HG03378 (cell line): ENCODE data around the gene STK32C.
A peak's percentile ranks its signal among the peaks of the same experiment; 100 is the strongest.
"Not testable (repeated sequence)": the region's sequence is repeated elsewhere in the genome, so short reads cannot be mapped to it uniquely, and the experiment has no call there.

Experiments
- ATAC-seq: cut with Tn5 transposase; IDR thresholded peaks from one replicate; pipeline ENCODE4 v1.9.1; 2021; ENCODE audit warnings: mild to moderate bottlenecking, moderate library complexity; ENCODE audit not compliant: unreplicated experiment

STK32C gene

DNA sequence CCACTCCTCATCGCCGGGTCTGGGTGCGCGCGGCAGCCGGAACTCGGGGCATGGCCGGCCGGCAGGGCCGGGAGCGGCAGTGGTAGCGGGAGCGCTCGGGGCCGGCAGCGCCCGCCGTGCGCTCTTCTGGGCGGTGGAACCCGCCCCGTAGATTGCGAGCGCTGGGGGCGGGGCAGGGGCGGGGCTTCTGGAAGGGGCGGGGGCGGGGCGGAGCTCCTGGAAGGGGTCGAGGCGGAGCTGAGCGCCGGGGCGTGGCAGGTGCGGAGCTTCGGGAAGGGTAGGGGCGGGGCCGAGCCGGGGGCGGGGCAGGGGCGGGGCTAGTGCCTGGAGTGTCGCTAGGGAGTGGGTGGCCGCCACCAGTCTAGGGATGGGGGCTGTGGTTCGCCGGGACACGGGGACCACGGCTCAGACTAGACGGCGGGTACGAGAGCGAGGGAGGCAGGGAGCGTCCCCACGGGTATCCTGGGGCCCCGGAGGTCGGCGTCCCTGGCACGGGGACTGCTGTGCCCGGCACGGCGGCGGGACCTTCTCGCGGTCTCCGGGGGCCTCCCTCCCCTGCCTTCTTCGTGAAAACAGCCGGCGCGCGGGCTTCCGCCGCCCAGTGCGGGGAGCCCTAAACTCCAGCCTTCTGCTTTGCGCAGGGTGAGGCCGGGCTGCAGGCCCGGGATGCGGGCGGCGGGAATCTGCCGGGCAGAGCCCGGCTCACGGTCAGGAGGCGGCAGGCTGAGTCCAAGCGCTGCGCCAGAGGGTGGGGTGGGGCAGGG is at the start of gene STK32C:
Gene STK32C (minus strand): TSS at position 128 of the 764 bp plus-strand sequence. CDS start 117 bp downstream, at position 11.
- peak; percentile 53 for ATAC-seq

DNA sequence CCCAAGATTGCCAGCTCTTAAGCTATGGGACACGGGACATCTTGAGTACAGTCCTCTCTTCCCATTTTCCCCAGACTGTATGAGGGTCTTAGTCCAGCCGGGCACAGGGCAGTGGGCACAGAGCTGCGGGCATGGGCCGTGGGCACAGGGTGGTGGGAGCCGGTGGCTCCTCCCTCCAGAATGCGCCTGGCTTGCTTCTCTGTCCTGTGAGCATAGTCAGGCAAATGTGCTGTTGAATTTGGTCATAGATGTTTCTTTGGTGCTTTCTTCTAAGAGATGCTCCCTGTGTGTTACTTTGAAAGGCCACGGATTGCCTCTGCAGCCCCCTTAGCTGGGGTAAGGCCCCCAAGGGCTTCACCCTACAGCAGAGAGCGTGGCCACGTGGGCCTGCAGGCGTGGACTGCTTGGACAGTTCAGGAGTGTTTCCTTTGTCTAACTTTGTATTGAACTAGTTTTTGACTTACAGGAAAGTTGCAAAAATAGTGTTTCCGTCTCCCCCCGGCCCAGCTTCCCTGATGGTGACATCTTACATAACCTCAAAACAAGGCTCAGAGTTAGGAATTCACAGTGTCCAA is 49.0 kb upstream of the STK32C start:
- no peak for ATAC-seq

DNA sequence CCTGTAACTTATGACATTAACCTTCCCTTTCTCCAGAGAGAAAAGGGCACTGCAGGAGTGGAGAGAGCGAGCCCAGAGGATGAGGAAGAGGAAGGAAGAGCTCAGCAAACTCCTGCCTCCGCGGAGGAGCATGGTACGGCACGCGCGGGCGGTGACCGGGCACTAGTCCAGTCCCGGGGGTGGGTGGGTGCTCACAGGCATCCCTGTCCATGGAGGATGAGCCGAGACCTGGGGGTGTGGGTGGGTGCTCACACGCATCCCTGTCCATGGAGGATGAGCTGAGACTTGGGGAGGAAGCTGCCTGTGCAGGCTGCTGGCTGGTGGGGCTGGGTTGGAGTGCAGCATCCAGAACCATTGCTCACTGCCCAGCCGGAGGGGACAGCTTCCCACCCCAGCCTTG is 48.0 kb upstream of the STK32C start:
- ATAC-seq, result no peak

DNA sequence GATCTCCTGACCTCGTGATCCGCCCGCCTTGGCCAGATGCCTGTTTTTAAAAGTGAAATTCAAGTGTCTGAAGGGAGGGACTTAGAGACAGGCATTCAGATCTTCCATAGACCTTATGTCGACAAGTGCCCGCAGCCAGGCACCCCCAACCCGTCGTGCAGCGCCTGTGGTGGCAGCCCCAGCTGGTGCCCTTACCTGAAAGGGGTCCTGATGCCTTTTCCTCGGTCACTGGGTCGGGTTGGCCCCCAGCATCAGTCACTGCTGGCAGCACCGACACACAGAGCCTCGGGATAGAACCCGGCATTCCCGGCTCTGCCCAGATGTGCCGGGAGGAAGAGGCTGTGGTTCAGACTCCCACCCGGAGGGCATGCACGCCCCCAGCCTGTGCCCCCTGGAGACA is 47.5 kb upstream of the STK32C start:
- ATAC-seq, result no peak

DNA sequence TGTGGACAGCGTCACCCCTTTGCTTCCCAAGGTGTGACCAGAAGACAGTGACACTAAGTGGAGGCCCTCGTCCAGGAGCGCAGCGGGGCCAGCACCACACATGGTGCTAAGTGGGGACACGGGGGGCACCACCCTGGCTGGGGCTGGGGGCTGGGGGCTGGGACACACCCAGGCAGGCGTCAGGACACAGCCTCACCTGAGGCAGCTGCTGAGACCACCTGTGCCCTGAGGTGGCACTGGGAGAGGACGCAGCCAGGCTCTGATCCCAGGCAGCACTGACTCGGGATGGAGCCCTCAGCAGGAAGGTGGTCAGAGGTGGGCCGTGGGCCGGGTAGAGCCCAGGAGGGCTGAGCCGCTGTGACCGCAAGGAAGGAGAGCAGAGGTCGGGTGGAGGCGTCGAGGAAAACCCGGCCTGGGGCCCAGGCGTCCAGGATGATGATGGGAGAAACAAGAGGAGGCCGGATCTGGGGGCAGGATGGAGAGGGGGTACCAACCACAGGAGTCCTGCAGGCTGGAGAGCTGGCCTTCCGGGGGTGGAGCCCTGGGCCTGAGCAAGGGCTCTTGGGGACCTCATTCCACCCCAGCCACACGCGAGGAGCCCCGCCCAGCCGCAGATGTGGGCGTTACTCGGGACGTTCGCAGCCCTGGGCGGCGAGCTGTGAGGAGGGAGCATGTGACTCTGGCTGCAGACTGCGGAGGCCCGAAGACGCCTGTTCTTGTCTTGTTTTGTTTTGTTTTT is 46.8 kb upstream of the STK32C start:
- no peak for ATAC-seq

DNA sequence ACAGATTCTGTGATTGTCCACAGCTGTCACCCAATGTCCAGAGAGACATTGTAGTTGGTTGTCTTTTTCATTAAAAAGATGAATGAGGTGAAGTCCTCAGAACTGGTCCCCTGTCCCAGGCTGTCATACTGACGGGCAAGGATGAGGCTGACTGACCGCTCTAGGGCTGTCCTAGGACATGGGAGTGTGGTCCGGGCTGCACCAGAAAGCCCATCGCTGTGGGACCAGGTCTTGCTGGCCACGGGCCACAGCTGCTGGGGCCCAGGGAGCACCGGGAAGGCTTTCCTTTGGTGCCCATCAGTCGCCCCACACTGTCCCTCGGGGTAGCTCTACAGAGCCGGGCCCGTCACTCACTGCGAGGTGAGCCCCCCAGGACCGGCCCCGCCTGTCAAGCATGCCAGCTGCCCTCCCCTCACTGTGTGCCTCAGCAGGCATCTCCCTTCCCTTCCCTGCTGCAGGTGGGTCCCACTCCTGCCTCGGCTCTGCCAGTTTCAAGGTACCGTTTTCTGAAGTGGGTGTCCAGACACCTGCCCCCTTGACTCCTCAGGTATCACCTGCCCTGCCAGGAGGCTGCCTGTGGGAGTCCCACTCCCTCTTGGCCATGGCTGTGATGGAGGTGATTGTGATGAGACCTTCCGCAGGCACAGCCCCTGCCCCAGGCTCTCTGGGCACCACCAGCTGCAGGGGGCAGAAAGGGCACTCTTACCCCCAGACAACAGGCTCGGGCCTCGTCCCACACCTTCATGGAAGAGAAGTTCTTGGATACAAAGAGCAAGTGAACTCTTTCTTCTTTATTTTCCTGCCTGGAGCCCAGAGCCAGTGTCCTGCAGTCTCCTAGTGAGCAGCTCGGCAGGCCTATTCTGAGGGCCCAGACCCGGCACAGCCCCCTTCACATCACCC is 46.0 kb upstream of the STK32C start:
- no peak for ATAC-seq

DNA sequence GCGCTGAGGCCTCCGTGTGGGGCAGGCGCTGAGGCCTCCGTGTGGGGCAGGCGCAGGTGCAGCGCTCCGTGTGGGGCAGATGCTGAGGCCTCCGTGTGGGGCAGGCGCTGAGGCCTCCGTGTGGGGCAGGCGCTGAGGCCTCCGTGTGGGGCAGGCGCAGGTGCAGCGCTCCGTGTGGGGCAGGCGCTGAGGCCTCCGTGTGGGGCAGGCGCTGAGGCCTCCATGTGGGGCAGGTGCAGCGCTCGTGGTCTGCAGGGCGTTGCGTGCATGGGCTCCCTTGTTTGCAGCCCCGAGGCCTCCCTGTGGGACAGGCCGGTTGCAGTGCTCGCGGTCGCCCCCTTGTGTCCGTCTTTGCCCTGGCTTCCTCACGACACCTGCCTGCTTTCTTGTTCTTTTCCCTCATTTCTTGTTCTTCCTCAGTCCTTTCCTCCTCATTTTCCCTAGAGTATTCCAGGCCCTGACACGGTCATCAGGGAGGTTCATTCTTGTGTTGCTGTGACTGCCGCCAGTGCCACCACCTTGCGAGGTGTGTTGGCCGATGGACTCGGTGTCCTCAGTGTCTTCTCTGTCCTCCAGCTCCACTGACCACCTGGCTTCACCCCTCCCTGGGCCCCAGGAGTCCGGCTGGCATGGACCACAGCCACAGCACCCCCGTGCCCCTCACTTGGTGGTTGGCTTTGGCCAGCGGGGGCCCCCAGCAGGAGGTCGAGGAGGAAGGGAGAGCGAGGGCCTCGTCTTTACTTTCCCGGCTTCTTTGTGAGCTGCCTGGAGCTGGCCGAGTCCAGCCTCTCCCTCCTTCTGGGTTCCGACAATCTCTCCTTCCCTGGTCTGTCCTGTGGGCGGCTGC is 44.9 kb upstream of the STK32C start:
- ATAC-seq, result not testable (repeated sequence)

DNA sequence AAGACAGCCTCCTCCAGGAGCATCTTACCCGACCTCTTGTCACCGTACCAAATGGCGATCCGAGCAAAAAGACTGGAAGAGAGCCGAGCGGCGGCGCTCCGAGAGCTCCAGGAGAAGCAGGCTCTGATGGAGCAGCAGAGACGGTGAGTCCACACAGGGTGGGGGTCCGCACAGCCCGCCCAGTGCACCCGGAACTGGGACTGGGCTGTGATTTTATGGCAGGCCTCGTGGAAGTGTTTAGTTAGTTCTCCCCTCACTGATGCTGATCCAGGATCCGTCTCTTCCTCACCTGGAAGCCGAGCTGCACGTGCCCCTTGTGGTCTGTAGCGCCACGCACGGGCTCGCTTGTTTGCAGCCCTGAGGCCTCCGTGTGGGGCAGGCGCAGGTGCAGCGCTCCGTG is 43.9 kb upstream of the STK32C start:
- ATAC-seq, result no peak

DNA sequence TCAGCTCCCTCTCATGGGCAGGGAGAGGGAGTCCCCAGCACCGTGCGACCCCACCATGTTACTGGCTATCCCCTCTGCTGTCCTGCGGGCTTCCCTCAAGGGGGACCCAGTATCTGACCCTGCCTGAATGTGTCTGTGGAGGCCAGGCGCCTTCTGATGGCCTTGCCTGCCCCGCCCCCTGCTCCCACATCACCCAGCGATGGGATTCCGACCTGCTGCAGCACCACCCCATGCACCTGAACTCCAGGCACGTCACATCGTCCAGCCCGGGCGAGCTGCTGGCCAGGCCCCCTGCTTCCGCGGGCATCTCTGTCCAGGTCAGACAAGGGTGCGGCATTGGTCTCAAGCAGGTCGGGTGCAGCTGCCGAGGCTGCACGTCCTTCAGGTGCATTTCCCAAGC is 43.2 kb upstream of the STK32C start:
- ATAC-seq, result no peak

DNA sequence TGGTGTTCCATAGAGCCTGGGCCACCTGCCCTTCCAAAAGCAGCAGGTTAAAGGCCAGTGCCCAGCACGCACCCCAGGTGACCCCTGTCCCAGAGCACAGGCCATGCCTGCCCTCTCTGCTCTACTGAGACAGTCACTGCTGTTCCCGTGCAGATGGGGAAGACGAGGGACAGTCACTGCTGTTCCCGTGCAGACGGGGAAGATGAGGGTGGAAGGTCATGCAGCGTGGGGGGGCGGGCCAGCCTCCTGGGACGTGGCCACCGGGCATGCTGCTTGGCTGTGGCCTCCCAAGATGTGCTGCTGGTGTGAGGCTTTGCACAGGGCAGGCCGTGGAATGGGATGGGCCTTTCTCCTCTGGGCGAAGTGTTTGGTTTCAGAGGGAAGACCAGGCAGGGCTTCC is 42.6 kb upstream of the STK32C start:
- no peak for ATAC-seq

DNA sequence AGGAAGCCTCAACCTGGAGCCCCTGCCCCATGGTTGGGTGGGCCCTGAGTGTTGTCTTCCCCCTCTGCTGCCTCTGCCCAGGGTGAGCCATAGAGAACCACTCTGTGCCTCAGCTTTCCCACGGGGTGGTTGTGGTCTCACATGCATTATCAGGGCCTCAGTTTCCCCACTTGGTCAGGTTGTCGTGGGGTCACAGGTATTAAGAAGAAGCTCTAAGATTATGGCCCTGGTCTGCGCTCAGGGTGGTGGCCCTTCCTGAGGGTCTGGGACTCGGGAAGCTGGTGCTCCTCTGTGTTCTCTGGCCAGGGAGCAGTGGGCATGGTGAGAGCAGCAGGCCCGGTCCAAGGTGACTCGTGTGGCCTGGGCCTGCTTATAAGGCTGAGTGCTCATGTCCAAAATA is 42.0 kb upstream of the STK32C start:
- ATAC-seq, result no peak

DNA sequence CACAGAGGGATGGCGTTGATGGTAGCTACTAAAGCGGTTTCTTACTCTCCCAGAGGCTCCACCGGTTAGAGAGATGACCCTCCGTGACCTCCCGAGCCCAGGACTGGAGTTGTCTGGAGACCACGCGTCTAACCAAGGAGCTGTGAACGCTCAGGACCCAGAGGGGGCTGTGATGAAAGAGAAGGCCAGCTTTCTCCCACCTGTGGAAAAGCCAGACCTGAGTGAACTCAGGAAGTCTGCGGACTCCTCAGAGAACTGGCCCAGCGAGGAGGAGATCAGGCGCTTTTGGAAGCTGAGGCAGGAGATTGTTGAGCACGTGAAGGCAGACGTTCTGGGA is 40.1 kb upstream of the STK32C start:
- no peak for ATAC-seq

DNA sequence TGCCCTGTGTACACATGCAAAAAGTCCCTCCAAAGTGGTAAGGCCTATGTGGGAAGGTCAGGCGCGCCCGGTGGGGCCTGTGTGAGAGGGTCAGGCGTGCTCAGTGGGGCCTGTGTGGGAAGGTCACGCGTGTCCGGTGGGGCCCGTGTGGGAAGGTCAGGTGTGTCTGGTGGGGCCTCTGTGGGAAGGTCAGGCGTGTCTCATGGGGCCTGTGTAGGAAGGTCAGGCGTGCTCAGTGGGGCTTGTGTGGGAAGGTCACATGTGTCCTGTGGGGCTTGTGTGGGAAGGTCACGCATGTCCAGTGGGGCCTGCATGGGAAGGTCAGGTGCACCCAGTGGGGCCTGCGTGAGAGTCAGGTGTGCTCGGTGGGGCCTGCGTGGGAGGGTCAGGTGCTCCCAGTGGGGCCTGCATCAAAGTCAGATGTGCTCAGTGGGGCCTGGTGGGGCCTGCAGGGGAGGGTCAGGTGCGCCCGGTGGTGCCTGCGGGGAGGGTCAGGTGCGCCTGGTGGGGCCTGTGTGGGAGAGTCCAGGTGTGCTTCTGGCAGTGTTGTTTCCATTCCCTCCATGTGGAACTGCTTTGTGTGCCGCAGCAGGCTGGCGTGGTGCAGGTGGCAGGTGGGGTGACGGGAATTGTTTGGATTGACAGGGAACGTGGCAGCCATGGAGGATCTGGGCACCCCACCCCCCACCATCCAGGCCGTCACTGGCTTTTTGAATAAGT is 39.6 kb upstream of the STK32C start:
- ATAC-seq, result no peak

DNA sequence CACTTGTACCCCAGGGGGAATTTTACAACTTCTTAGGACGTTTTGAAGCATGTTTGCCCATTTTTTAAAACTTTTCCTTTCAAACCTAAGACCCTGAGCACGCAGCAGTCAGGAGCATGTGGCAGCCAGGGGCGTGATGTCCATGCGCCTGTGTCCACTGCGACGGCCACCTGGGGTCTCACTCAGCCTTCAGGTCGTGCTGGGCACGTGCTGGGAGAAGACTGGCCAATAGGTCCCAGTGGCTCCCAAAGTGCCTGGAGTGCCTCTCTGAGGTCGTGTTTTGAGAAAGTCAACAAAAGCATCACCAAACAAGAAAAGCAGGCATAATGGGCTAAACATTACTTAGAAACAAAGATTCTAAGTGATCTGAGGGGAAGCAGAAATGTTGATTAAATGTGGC is 39.1 kb upstream of the STK32C start:
- no peak for ATAC-seq

DNA sequence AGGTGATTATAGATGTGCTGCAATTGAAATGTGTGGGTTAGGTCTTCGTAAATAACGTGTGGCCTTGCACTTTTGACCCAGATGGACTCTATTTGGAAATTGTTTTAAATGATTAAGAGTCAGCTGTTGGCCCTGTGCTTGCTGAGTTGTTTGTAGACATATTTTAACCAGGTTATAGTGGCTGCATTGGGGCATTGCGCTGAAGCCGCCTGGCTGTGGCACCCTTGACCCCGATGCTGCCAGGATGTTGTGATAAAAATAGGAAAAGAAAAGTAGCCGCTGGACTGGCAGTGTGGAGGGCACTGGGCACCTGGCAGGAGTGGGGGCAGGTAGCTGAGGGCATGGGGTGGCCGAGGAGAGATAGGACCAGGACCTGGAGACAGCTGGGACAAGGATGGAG is 37.6 kb upstream of the STK32C start:
- no peak for ATAC-seq

DNA sequence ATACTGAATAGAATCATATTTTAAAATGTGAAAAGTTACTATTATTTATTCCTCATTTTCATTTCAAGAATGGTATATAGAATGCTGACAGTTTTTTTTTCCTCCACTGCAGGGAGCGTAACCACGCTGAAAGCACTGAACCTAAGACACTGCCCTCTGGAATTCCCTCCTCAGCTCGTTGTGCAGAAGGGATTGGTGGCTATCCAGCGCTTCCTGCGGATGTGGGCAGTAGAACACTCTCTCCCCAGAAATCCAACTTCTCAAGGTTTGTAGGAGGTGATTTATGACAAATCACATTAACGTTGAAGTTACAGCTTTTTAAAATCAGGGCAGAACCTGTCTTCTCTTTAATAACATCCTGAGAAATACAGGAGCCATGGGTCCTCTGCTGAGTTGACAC is 36.6 kb upstream of the STK32C start:
- no peak for ATAC-seq

DNA sequence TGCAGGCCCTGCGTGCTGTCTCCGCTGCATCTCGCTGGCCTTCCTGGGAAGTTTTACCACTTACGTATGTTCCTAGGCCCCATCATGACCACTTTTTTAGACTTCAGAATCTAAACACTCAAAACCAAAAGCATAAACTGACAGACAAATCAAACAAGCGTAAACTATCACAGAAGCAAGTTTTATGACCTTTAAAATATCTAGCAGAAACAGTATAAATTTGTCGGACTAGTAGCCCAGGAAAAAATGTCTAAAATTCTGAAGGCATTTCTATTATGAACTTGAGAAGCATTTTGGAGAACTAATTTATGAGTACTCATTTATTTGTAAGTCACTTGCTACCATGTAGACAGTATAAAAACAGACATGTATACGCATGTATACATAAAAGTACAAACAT is 34.8 kb upstream of the STK32C start:
- ATAC-seq, result no peak

DNA sequence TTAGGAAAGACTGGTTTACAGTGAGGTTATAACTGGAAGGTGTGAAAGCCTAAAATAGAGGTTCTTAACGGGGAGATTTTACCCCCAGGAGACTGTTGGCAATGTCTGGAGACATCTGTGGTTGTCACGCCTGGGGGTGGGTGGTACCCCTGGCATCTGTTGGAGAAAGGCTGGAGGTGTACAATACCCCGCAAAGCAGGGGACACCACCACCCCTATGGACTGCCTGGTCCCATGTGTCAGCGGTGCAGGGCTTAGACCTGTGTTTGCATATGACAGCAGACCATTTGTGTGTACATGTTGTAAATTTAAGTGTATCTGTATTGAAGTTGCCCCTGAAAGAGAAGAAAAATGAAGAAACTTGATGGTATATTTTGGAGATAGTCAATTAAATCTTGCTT is 34.0 kb upstream of the STK32C start:
- ATAC-seq, result no peak

DNA sequence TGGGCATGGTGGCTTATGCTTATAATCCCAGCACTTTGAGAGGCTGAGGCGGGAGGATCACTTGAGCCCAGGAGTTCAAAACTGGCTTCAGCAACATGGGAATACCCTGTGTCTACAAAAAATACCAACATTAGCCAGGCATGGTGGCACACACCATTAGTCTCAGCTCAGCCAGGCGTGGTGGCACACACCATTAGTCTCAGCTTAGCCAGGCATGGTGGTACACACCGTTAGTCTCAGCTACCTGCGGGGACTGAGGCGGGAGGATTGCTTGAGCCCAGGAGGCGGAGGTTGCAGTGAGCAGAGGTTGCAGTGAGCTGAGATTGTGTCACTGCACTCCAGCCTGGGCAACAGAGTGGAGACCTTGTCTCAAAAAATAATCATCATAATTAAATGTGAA is 33.3 kb upstream of the STK32C start:
- ATAC-seq, result no peak

DNA sequence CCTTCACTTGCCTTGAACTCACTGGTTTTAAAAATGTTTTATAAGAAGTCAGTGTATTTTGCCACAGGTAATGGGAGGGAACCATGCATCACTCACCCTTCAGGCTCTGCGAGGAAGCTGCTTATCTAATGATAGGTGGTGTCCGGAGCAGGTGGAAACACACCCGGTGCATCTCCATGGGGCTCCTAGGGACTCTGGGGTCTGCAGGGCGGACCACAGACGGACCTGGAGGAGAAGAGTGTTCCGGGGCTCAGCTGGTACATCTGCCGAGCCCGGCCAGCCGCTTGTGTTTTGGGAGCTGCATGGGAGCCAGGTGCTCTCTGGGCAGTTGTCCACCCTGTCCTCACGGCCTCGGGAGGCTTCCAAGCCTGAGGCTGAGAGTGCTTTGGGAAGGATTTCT is 31.5 kb upstream of the STK32C start:
- ATAC-seq, result no peak
